ENCODE results near the gene CNN2.

GRCh38 chr19:1051791-1052190 is 25.4 kb downstream of the CNN2 start:
- TF ChIP-seq CTCF (IDR thresholded peaks at IDR 0.05) = no peak
- no peak for TF ChIP-seq EP300 (IDR thresholded peaks at IDR 0.05)
- no peak for TF ChIP-seq POLR2A (IDR thresholded peaks at IDR 0.05)

All from ovary (tissue), 3 donors.